Calu3 (cell line): Measurements from ENCODE around the gene LRRC27. TPM values are rescaled to one million over a fixed set of nuclear protein-coding genes. Genes with fewer than 3 reads are reported as not detected.
"Not testable (repeated sequence)": the region's sequence is repeated elsewhere in the genome, so short reads cannot be mapped to it uniquely, and the experiment has no call there.

Experiments
- BruUV-seq: library from RNA; stranded (reverse); fragments of 400-500 nt; replicated peaks from 2 replicates; lab custom pipeline; 2021; lab: Mats Ljungman, UMichigan
- CTCF ChIA-PET: fragments of 300-600 bp; sonication (Branson Sonifier 250); formaldehyde crosslinking; loops from one replicate; lab custom pipeline; 2022; ENCODE audit warnings: antibody characterized with exemption; lab: Charles Lee
- DNase-seq: peaks from one replicate; pipeline ENCODE4 v3.0.0; 2022
- H3K27ac Mint-ChIP-seq: one replicate; pipeline ENCODE4 v1.8.0; 2022; ENCODE audit warnings: mixed read lengths; ENCODE audit not compliant: unreplicated experiment
- H3K27me3 Mint-ChIP-seq: one replicate; pipeline ENCODE4 v1.8.0; 2022; ENCODE audit warnings: mixed read lengths; ENCODE audit not compliant: unreplicated experiment
- H3K36me3 Mint-ChIP-seq: one replicate; pipeline ENCODE4 v1.8.0; 2022; ENCODE audit warnings: mild to moderate bottlenecking, moderate library complexity, mixed read lengths; ENCODE audit not compliant: insufficient read depth, unreplicated experiment
- H3K4me1 Mint-ChIP-seq: one replicate; pipeline ENCODE4 v1.8.0; 2022; ENCODE audit warnings: mild to moderate bottlenecking, low read depth, mixed read lengths; ENCODE audit not compliant: unreplicated experiment
- H3K4me3 Mint-ChIP-seq: one replicate; pipeline ENCODE4 v1.8.0; 2022; ENCODE audit warnings: mild to moderate bottlenecking, low read depth, moderate library complexity, mixed read lengths; ENCODE audit not compliant: unreplicated experiment
- H3K9me3 Mint-ChIP-seq: one replicate; pipeline ENCODE4 v1.8.0; 2022; ENCODE audit warnings: low read depth, mixed read lengths; ENCODE audit not compliant: unreplicated experiment
- CTCF ChIP-seq: fragments of 200-600 bp; IDR thresholded peaks from one replicate; pipeline ENCODE4 v1.8.0; 2022; ENCODE audit warnings: antibody characterized with exemption; ENCODE audit not compliant: unreplicated experiment
- intact Hi-C: fragments of 100-400 bp; cut with micrococcal nuclease; formaldehyde crosslinking; loops from one replicate; pipeline ENCODE4 v1.10.0; 2022; ENCODE audit not compliant: unreplicated experiment
- total RNA-seq: library from RNA; stranded (reverse); gene quantifications from 2 replicates; pipeline ENCODE4 v1.2.3, GENCODE V29; 2022

LRRC27 gene
- total RNA-seq, 1 experiment from 2014 or later = 4.6 TPM

GRCh38 chr10:132385721-132386418 is 53.9 kb downstream of the LRRC27 start:
- intact Hi-C loops = loop anchor here (2.0 kb wide), 1 partner anchor 67 kb away; no protein-coding TSS in a partner anchor
- Mint-ChIP-seq H3K4me3 (no peak overlapping the region), H3K9me3 (no peaks in the 10 kb centered on the region), H3K4me1 (peaks cover 6% of the 10 kb centered on the region), H3K27ac (no peak overlapping the region), H3K27me3 (peaks cover 22% of the 10 kb centered on the region), H3K36me3 (no peaks in the 10 kb centered on the region)
- DNase-seq = no peak
- CTCF ChIA-PET = interaction anchor here (0.6 kb wide), 1 partner anchor 70 kb away, joined by 3 read pairs; no protein-coding TSS in a partner anchor
- no peak for TF ChIP-seq CTCF
- BruUV-seq = no TSS peak

DNA sequence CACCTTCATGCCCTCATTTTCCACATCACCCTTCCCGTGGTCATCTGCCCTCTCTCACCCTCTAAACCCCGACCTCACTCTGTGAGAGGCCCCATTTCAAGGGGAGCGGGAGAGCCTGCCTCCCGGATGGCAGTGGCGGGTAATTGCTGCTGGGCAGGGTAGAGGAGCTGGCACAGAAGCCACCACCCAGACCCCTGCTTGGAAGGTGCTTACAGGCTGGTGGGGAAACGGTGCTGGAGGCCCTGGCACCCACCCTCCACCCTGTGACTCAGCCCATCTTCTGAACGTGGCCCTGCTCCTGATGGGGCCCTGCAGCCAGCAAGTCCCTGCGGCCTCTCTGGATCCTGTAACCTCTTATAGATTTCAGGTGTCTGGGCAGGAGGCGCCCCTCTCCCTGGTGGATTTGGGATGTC is 54.4 kb downstream of the LRRC27 start:
- Mint-ChIP-seq H3K9me3 (no peaks in the 10 kb centered on the region), H3K36me3 (no peaks in the 10 kb centered on the region), H3K4me1 (peaks cover 6% of the 10 kb centered on the region), H3K27me3 (peaks cover 18% of the 10 kb centered on the region), H3K27ac (no peak overlapping the region), H3K4me3 (no peak overlapping the region)
- no peak for DNase-seq
- BruUV-seq = no TSS peak
- CTCF ChIA-PET = interaction anchor here (0.6 kb wide), 1 partner anchor 69 kb away, joined by 3 read pairs; no protein-coding TSS in a partner anchor
- intact Hi-C loops = loop anchor here (2.0 kb wide), 1 partner anchor 66 kb away; no protein-coding TSS in a partner anchor
- no peak for TF ChIP-seq CTCF

DNA sequence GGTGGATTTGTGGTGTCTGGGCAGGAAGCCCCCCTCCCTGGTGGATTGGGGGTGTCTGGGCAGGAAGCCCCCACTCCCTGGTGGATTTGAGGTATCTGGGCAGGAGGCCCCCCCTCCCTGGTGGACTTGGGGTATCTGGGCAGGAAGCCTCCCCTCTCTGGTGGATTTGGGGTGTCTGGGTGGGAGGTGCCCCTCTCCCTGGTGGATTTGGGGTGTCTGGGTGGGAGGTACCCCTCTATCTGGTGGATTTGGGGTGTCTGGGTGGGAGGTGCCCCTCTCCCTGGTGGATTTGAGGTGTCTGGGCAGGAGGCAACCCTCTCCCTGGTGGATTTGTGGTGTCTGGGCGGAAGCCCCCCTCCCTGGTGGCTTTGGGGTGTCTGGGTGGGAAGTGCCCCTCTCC is 54.9 kb downstream of the LRRC27 start:
- CTCF ChIA-PET, H3K27ac Mint-ChIP-seq, H3K4me3 Mint-ChIP-seq, BruUV-seq, H3K9me3 Mint-ChIP-seq, H3K36me3 Mint-ChIP-seq, DNase-seq, H3K4me1 Mint-ChIP-seq: not testable (repeated sequence)
- peaks cover 13% of the 10 kb centered on the region for H3K27me3 Mint-ChIP-seq
- intact Hi-C loops = loop anchor here (2.0 kb wide), 1 partner anchor 66 kb away; no protein-coding TSS in a partner anchor

- CTCF ChIA-PET = no interaction called here
- peak; percentile 18 for TF ChIP-seq CTCF
- no peak overlapping the region for H3K4me3 Mint-ChIP-seq
- H3K9me3 Mint-ChIP-seq = no peaks in the 10 kb centered on the region
- H3K4me1 Mint-ChIP-seq = peaks cover 2% of the 10 kb centered on the region
- no peak overlapping the region for H3K27ac Mint-ChIP-seq
- DNase-seq = peak; percentile 73
- no TSS peak for BruUV-seq
- no peaks in the 10 kb centered on the region for H3K36me3 Mint-ChIP-seq
- intact Hi-C loops = loop anchor here (2.0 kb wide), 1 partner anchor 65 kb away; no protein-coding TSS in a partner anchor
- H3K27me3 Mint-ChIP-seq = peaks cover 4% of the 10 kb centered on the region
Measured at GRCh38 chr10:132387764-132388210, 55.8 kb downstream of the LRRC27 start.
